Measurements from ENCODE around the gene MOCOS. TPM values are rescaled to one million over a fixed set of nuclear protein-coding genes. Genes with fewer than 3 reads are reported as not detected.

Gene MOCOS
- total RNA-seq, 1 donor from 2014 or later, result under 0.01 TPM

DNA sequence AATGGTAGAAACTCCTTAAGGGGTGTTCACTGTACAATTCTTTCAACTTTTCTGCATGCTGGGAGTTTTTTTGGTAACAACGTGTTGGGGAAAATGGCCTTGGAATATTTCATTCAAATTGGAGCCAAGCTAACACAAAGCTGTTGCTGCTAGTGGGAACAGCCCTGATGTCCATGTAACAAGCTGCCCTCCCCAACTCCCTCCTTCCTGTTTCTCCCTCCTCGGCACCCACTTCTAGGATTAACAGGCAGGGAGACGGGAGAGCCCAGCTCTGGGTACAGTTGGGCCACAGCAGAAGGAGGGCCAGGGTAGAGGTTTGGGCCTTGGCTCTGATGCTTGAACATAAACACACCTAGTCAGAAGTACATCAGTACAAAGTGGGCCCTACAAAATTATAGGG is 9.4 kb upstream of the MOCOS start:
- DNase-seq (ENCODE audit: low read depth in 2 of 2), result no peak

DNA sequence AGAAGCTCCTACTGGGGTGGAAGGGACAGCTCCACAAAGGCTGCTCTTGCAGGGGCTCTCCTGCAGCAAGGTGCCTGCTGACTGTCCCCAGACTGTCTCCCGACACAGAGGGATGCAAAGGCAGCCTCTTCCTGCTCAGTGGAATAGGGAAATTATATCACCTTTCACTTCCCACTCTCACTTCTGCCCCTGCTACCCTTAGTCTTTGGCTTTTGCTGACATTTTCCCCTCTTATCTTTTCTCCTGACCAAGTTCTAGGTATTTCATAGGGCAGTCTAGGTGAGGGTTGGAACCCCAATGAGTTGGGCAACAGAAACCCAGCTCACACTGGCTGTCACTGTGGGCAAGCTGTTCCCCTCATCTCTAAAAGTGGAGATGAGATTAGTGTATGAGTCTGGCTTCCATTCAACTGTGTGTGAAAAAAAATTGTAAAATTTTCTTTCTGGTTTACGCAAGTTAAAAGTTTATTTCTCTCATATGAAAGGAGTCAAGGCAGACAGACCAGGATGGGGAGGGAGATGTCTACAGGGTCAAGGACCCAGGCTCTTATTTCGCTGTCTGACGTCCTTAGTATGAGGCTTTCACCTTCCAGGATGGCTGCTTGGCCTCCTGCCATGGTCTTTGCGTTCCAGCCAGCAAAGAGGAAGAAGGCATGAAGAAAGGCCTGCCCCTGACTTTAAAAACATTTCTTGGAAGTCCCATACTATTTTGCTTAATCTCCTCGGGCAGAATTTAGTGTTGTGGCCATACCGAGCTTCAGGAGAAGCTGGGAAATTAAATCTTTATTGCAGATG is 7.5 kb upstream of the MOCOS start:
- peak in 1 of 2 donors; percentile 87 for DNase-seq (ENCODE audit: low read depth in 2 of 2)

DNA sequence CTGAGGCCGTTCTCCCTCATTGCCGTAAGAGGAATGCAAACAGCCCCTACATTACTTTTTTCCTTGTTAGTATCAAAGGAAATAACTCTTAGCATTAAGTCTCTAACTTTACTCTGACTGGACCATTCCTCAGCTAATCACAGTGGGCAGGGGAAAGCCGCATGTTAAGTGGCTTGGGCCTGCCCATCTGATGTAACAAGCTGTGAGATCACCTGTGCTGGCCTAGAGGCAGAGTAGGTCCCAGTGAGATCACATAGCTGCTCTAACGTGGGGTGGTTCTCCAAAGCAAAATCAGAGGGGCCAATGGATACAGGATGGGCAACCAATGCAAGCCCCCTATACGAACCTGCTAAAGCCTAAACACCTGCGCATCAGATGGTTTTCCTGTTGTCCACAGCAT is 5.9 kb upstream of the MOCOS start:
- no peak for DNase-seq (ENCODE audit: low read depth in 2 of 2)

GRCh38 chr18:36181898-36182506 is 5.3 kb upstream of the MOCOS start:
- no peak for DNase-seq (ENCODE audit: low read depth in 2 of 2)

DNA sequence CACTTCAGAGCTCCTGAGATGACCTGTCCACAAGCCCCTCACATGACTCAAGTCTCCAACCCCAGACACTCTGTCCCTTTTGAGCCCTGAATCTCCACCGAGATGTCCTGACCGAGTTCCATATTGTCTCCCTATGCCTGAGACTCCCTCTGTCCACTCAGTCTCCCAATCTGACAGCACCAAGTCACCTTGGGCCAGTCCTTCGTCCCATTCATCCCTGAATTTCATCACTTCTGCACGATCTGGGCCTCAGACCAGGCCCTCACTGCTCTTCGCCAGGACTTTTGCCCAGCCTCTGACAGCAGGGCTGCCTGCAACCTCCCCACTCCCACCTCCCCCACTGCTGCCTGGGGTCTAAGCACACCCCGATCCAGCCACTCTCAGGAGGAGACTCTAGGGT is 4.3 kb upstream of the MOCOS start:
- DNase-seq (ENCODE audit: low read depth in 2 of 2), result no peak

DNA sequence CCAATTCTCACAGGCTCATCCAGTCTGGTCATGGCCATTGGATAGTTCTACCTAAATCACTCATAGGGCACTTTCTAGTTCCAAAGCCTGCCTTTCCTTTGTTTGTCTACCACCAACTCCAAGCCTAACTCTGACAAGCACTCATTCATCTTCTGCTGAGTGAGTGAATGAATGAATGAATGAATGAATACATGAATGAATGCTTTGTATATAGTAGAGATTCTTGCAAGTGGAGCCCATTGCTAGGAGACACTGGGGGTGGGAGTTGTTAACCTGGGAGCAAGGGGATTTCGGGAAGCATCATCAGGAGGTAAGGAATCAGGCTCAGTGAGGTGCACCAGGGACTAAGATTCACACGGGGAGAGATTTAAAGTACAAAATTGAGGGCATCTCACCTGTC is 3.3 kb upstream of the MOCOS start:
- DNase-seq (ENCODE audit: low read depth in 2 of 2), result no peak

DNA sequence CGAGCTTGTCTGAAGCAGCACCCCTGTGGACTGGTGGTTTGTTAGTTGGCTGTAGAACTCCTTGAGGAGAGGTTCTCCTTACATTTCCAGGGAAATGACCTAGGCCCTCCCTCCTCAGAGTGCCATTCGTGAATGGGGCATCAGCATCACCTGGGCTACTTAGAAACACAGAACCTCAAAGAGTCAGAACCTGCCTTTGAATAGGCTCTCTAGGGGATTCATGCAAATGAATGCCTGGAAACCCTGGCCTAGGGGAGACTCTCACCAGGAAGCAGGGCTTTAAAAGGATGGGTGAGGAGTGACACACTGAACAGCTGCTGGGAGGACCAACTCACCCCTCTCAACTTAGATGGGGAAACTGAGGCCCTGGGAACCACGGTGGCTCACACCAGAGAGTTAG is 2.1 kb upstream of the MOCOS start:
- no peak for DNase-seq (ENCODE audit: low read depth in 2 of 2)

DNA sequence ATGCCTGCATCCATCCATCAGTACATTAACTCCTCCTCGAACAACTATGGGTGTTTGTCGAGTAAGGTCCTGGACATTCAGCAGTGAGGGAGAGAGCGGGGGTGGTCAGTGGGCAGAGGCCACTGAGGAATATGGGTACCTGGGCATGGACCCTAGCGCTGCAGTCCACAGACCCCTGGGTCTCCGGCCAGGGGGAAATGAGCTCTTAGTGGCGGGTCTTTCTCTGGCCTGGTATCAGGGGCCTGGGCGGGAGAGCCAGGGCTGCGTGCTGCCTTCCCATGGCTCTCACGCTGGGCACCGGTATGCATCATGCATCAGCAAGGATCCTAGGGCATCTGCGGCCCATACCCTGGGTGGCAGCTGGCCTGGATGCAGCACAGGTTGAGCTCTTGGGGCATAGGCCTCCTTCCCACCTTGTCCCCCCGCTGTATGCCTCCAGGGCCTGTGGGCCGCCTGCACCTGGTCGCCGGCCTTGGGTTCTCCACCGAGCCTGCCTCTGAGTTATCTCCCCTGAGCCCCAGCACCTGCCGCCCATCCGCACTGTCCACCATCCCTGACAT is 1.3 kb upstream of the MOCOS start:
- DNase-seq (ENCODE audit: low read depth in 2 of 2), result no peak

DNA sequence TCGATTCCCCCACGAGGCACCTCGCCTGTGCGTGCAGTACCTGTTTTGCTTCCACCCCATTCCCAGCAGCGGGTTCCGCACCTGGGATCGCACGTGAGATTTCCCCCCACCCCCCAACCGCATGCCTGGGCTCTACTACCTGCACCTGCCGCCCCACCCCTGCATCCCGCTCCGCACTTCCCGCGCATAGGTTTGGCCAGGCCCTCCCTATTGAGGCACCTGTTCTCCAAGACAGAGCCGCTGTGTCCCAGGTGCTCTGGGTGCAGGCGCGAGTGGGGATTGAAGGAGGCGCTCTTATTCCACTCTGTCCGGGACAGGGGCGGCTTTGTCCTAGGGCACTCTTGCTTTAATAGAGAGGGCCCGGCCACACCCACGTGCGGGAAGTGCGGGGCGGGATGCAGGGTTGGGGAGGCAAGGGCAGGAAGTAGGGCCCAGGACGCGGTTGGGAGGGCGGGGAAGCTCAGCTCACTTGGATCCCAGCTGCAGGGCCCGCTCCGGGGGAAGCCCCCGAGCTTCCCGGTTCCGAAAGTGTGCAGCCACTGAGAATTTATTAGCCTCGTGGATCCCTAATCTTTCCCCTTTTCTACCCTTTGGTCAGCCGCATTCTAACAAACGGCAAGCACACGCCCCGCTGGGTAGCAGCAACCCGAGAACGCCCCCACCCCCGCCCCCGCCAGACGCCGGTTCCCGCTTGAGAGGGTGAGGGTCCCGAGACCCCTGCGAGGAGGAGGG is 670 bp upstream of the MOCOS start:
- peak in 1 of 2 donors; percentile 43 for DNase-seq (ENCODE audit: low read depth in 2 of 2)

DNA sequence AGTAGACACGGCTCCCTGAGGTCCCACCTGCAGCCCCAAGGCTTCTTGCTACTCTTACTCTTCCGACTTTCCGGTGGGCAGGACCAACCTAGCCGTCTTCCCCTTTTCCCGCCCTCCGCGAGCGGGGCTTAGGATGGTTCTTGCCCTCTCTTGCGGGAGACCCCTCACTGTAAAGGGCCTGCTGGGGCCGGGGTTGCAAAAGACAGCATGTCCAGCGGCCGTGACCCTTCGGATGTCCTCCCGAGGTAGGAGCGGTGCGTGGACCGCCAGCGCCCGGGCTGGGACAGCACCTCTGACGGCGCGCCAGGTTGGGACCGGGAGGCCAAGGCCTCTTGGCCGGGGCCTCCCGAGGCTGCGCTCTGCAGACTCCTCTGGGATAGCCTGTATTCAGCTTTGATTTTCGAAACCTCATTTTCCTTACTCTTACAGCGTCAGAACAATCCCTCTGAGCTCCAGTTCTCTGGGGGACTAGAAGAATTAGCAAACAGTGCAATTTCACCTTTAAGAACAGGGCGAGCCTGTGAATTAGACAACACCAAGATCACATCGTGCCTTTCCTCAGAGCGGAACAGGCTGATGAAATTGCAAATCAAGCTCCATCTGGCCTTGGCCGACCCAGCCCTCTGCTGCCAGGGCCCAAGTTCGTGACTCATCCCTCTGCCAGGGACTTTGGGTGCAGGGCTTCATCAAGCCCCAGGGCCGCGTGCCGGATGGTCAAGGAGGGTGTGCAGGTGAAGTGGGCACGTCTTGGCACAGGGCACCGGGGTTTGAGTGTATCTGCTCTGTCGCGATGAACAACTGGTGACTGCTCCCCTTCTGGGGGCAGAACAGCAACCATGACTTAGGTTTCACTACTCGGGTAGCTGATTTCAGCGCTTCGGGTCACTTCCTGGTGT is 777 bp downstream of the MOCOS start:
- peak in 1 of 2 donors; percentile 49 for DNase-seq (ENCODE audit: low read depth in 2 of 2)

GRCh38 chr18:36188916-36189315 is 1.6 kb downstream of the MOCOS start:
- no peak for DNase-seq (ENCODE audit: low read depth in 2 of 2)

- DNase-seq (ENCODE audit: low read depth in 2 of 2), result peak in 1 of 2 donors; percentile 23
Measured at GRCh38 chr18:36189486-36189885, 2.2 kb downstream of the MOCOS start.

- DNase-seq (ENCODE audit: low read depth in 2 of 2), result no peak
Measured at GRCh38 chr18:36191286-36191685, 4.0 kb downstream of the MOCOS start.

GRCh38 chr18:36191711-36192110 is 4.4 kb downstream of the MOCOS start:
- no peak for DNase-seq (ENCODE audit: low read depth in 2 of 2)

GRCh38 chr18:36194600-36195315 is 7.5 kb downstream of the MOCOS start:
- DNase-seq (ENCODE audit: low read depth in 2 of 2), result no peak

DNA sequence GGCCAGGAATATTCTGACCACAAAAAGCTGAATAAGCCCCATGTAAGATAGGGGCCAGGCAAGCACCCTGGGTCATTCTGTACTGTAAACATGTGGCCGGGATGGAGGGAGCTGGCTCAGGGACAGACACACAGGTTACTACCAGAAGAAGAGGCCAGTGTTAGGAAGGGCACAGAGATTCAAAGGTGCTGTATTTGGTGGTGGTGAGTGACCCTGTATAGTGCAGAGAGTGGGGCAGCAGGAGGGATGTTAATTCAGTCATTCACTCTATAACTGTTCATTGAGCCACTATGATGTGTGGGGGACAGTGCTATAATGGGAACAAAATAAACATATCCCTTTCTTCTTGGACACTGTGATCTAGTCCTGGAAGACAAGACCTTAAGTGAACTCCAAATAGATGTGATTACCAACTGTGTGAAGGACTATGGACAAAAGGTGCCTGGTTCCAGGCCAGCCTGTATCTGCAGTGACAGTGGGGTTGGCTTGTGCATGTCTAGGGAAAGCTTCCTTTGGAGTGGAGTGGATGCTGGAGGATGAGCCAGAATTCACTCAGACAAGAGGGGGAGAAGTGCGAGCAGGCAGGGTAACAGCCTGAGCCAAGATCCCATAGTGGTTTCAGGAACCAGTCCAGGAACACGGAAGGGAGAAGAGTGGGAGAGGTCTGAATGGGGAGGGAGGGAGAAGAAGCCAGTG is 8.3 kb downstream of the MOCOS start:
- no peak for DNase-seq (ENCODE audit: low read depth in 2 of 2)

DNA sequence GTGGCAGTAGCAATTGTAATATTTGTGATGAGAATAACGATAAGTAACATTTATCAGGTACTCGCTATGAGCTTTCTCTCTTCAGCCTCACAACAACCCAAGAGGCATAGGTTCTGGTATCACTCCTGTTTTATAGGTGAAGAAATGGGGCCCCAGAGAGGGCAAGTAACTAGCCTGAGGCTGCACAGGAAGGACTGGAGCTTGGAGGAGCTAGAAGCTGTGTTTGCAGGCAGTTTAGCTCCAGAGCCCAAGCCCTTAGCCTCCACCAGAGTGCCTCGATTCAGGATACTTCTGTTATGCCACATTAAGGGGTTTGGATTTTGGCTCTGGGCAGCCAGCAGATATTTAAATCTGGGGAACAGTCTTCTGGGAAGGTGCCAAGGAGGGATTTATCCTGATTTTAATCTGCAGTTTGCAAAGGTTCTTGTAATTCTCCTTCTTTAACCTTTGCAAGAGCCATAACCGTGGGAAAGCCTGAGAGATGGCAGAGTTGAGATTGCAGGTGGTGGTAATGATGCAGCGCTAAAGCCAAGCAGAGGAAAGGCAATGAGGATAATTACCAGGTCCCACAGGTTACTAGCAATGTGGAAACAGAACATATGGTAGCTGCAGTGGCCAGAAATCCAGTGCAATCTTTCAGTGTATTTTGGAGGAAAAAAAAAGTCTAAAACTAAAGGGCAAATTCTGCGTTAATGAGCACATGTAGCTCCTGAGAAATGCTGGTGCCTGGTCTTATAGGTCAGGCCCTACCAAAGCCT is 9.1 kb downstream of the MOCOS start:
- no peak for DNase-seq (ENCODE audit: low read depth in 2 of 2)

DNA sequence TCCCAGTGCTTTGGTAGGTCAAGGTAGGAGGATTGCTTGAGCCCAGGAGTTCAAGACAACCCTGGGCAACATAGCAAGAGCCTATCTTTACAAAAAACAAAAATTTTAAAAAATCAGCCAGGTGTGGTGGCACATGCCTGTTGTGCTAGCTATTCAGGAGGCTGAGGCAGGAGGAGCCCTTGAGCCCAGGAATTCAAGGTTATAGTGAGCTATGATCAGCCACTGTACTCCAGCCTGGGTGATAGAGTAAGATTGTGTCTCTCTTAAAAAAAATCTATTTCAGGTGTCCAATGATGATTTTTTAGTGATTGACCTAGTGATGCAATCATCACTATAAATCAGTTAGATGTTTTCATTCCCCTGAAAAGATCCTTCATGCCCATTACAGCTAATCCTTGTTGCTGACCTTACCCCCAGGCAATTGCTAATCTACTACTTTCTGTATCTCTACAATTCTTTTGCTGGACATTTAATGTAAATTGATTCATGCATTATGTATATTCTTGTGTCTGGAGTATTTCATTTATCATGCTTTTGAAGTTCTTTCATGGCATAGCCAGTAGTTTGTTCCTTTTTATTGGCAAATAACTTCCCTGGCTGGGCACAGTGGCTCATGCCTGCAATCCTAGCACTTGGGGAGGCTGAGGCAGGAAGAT is 10.3 kb downstream of the MOCOS start:
- no peak for DNase-seq (ENCODE audit: low read depth in 2 of 2)
